ENCODE data around the gene MED31.

DNA sequence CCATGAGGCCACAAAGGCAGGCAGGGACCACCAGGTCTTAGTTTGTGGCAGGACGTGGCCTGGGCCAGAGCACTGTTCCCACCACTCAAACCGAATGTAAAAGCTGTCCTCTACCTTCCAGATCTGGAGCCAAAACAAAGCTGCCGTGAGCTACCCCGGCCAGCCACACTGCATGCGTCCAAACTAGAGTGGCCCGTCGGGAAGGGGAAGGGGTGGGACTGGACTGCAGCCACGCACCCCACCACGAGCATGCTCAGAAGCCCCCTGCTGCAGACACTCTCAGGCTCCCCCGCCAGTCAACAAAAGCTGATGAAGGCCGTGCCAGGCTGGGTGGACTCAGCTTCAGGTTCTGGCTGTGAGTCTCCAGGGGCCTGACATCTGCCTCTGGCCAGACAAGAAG is 46.6 kb upstream of the MED31 start:
- TF ChIP-seq CTCF (IDR thresholded peaks at IDR 0.05; ENCODE audit: poor library complexity, severe bottlenecking), result no peak
- TF ChIP-seq, protein P1, sequence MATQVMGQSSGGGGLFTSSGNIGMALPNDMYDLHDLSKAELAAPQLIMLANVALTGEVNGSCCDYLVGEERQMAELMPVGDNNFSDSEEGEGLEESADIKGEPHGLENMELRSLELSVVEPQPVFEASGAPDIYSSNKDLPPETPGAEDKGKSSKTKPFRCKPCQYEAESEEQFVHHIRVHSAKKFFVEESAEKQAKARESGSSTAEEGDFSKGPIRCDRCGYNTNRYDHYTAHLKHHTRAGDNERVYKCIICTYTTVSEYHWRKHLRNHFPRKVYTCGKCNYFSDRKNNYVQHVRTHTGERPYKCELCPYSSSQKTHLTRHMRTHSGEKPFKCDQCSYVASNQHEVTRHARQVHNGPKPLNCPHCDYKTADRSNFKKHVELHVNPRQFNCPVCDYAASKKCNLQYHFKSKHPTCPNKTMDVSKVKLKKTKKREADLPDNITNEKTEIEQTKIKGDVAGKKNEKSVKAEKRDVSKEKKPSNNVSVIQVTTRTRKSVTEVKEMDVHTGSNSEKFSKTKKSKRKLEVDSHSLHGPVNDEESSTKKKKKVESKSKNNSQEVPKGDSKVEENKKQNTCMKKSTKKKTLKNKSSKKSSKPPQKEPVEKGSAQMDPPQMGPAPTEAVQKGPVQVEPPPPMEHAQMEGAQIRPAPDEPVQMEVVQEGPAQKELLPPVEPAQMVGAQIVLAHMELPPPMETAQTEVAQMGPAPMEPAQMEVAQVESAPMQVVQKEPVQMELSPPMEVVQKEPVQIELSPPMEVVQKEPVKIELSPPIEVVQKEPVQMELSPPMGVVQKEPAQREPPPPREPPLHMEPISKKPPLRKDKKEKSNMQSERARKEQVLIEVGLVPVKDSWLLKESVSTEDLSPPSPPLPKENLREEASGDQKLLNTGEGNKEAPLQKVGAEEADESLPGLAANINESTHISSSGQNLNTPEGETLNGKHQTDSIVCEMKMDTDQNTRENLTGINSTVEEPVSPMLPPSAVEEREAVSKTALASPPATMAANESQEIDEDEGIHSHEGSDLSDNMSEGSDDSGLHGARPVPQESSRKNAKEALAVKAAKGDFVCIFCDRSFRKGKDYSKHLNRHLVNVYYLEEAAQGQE (IDR thresholded peaks at IDR 0.05; ENCODE audit: borderline replicate concordance), result no peak
- TF ChIP-seq TAF1 (IDR thresholded peaks at IDR 0.05; ENCODE audit: low read depth), result no peak
- no peak for TF ChIP-seq EP300 (conservative IDR thresholded peaks at IDR 0.05; ENCODE audit: poor library complexity, severe bottlenecking)
- no peak for TF ChIP-seq EZH2 (IDR thresholded peaks at IDR 0.05; ENCODE audit: borderline replicate concordance, insufficient read depth, low read length, poor library complexity, severe bottlenecking)

Measured in neural cell (in vitro differentiated cells).